IPS-NIHi7 (cell line): Measurements from ENCODE around the gene RBCK1.
"Not testable (repeated sequence)": the region's sequence is repeated elsewhere in the genome, so short reads cannot be mapped to it uniquely, and the experiment has no call there.

Experiments used
- DNase-seq: peaks from one replicate; pipeline ENCODE4 v3.0.0; 2012; ENCODE audit warnings: mixed read lengths; ENCODE audit errors: extremely low spot score

The RBCK1 gene

GRCh38 chr20:407953-408842 is at the start of gene RBCK1:
Gene RBCK1, plus strand, starts transcription at chr20:408299. Its CDS starts 459 bp downstream, at chr20:408758.
- DNase-seq: peak; percentile 96

GRCh38 chr20:358891-359555 is 49.1 kb upstream of the RBCK1 start:
- no peak for DNase-seq

GRCh38 chr20:361561-361960 is 46.5 kb upstream of the RBCK1 start:
- DNase-seq: no peak

GRCh38 chr20:362271-363254 is 45.5 kb upstream of the RBCK1 start:
- DNase-seq: no peak

- DNase-seq: no peak
These were observed 44.6 kb upstream of the RBCK1 start for GRCh38 chr20:363319-364078.

GRCh38 chr20:364905-365794 is 42.9 kb upstream of the RBCK1 start:
- DNase-seq: no peak

- no peak for DNase-seq
These were observed 41.9 kb upstream of the RBCK1 start for GRCh38 chr20:366041-366718.

- no peak for DNase-seq
These were observed 41.2 kb upstream of the RBCK1 start for GRCh38 chr20:366719-367485.

- DNase-seq: no peak
These were observed 40.6 kb upstream of the RBCK1 start for GRCh38 chr20:367486-367887.

GRCh38 chr20:368915-369314 is 39.2 kb upstream of the RBCK1 start:
- no peak for DNase-seq

GRCh38 chr20:370151-370600 is 37.9 kb upstream of the RBCK1 start:
- DNase-seq: no peak

- DNase-seq: no peak
These were observed 36.9 kb upstream of the RBCK1 start for GRCh38 chr20:370977-371754.

- no peak for DNase-seq
These were observed 36.1 kb upstream of the RBCK1 start for GRCh38 chr20:371755-372542.

GRCh38 chr20:372543-373082 is 35.5 kb upstream of the RBCK1 start:
- not testable (repeated sequence) for DNase-seq

- peak; percentile 54 for DNase-seq
These were observed 34.8 kb upstream of the RBCK1 start for GRCh38 chr20:373171-373890.

- no peak for DNase-seq
These were observed 32.7 kb upstream of the RBCK1 start for GRCh38 chr20:375265-375889.
